Parathyroid adenoma (tissue), 2 donors: ENCODE results near the gene TBC1D5.

Source experiments
- H2AFZ ChIP-seq: fragments of 300-600 bp; sonication (generic); one replicate; pipeline ENCODE4 v1.7.0; 2017; ENCODE audit warnings: antibody characterized with exemption, mild to moderate bottlenecking
- H3K27ac ChIP-seq: fragments of 300-600 bp; sonication (generic); one replicate; pipeline ENCODE4 v1.7.0; 2017
- H3K27me3 ChIP-seq: fragments of 300-600 bp; sonication (generic); one replicate; pipeline ENCODE4 v1.7.0; 2017; ENCODE audit warnings: low read length; ENCODE audit not compliant: control insufficient read depth, insufficient read depth
- H3K36me3 ChIP-seq: fragments of 300-600 bp; sonication (generic); one replicate; pipeline ENCODE4 v1.7.0; 2017; ENCODE audit warnings: low read length; ENCODE audit not compliant: control insufficient read depth, insufficient read depth
- H3K4me1 ChIP-seq: fragments of 300-600 bp; sonication (generic); one replicate; pipeline ENCODE4 v1.7.0; 2017; ENCODE audit warnings: control low read depth
- H3K4me2 ChIP-seq: fragments of 300-600 bp; sonication (generic); one replicate; pipeline ENCODE4 v1.7.0; 2017; ENCODE audit warnings: low read length
- H3K4me3 ChIP-seq: fragments of 300-600 bp; sonication (generic); one replicate; pipeline ENCODE4 v1.7.0; 2017; ENCODE audit warnings: low read depth, low read length
- H3K79me2 ChIP-seq: fragments of 300-600 bp; sonication (generic); one replicate; pipeline ENCODE4 v1.7.0; 2017; ENCODE audit warnings: control low read depth
- H3K9ac ChIP-seq: fragments of 300-600 bp; sonication (generic); one replicate; pipeline ENCODE4 v1.7.0; 2017; ENCODE audit warnings: mild to moderate bottlenecking
- H3K9me3 ChIP-seq: fragments of 300-600 bp; sonication (generic); one replicate; pipeline ENCODE4 v1.7.0; 2017; ENCODE audit warnings: low read length; ENCODE audit not compliant: control insufficient read depth
- TF ChIP-seq, protein P1 (sequence below): fragments of 300-600 bp; sonication (generic); IDR thresholded peaks from one replicate; pipeline ENCODE4 v1.7.0; 2017; ENCODE audit warnings: antibody characterized with exemption, mild to moderate bottlenecking
- donor health status: primary hyperparathyroidism.

The TBC1D5 gene

DNA sequence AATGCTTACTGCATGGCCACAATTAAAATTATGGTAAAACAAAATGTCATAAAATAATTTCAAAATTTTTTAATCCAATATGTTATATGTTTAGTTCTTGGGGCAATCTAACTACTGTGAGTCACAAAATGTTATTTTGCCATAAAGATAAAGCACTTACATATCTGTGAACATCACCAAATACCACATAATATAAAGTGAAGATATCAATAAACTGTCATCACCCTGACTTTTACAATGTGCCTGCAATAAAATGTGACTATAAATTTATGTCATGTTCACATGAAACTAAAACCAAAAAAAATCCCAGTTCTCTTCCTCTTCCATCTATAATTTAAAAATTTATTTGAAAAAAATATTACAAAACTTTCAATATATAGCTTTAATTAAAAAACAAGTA lies 191.8 kb downstream of the TBC1D5 start:
- H3K4me3 ChIP-seq: no peak overlapping the region
- H3K4me2 ChIP-seq: no peak overlapping the region
- no peak overlapping the region for H3K27ac ChIP-seq
- TF ChIP-seq, protein P1, sequence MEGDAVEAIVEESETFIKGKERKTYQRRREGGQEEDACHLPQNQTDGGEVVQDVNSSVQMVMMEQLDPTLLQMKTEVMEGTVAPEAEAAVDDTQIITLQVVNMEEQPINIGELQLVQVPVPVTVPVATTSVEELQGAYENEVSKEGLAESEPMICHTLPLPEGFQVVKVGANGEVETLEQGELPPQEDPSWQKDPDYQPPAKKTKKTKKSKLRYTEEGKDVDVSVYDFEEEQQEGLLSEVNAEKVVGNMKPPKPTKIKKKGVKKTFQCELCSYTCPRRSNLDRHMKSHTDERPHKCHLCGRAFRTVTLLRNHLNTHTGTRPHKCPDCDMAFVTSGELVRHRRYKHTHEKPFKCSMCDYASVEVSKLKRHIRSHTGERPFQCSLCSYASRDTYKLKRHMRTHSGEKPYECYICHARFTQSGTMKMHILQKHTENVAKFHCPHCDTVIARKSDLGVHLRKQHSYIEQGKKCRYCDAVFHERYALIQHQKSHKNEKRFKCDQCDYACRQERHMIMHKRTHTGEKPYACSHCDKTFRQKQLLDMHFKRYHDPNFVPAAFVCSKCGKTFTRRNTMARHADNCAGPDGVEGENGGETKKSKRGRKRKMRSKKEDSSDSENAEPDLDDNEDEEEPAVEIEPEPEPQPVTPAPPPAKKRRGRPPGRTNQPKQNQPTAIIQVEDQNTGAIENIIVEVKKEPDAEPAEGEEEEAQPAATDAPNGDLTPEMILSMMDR: no peak
- peaks cover 5% of the 10 kb centered on the region for H3K4me1 ChIP-seq
- H2AFZ ChIP-seq: no peak overlapping the region
- H3K9ac ChIP-seq: no peak overlapping the region
- H3K27me3 ChIP-seq: no peaks in the 10 kb centered on the region
- no peaks in the 10 kb centered on the region for H3K79me2 ChIP-seq
- no peaks in the 10 kb centered on the region for H3K36me3 ChIP-seq
- H3K9me3 ChIP-seq: no peaks in the 10 kb centered on the region

DNA sequence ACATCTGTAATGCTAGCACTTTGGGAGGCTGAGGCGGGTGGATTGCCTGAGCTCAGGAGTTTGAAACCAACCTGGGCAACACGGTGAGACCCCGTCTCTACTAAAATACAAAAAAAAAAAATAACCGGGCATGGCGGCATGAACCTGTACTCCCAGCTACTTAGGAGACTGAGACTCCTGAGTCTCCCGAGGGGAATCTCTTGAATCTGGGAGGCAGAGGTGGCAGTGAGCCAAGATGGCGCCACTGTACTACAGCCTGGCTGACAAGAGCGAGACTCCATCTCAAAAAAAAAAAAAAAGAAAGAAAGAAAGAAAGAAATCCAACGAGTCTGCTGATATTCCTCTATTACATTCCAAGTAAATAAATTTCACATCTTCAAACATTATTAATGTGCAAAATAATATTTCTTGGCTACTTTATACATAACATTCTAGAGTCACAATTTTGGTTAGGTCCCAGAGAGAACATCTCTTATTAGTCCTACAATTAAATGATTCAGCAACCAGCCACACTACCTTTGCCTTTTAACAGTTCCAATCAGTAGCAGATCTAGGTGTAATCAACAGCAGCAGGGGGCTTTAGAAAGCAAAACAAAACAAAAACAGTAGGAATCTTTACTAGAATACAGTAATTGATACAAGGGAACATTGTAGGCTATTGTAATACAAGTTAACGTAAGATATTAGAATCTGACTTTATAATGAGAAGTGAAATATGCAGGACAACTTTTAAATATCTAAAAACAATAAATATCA lies 195.8 kb downstream of the TBC1D5 start:
- no peak overlapping the region for H2AFZ ChIP-seq
- H3K4me2 ChIP-seq: no peak overlapping the region
- TF ChIP-seq, protein P1: no peak
- H3K27ac ChIP-seq: no peak overlapping the region
- no peaks in the 10 kb centered on the region for H3K9me3 ChIP-seq
- no peaks in the 10 kb centered on the region for H3K27me3 ChIP-seq
- no peaks in the 10 kb centered on the region for H3K36me3 ChIP-seq
- no peak overlapping the region for H3K4me3 ChIP-seq
- no peaks in the 10 kb centered on the region for H3K4me1 ChIP-seq
- no peak overlapping the region for H3K9ac ChIP-seq
- H3K79me2 ChIP-seq: no peaks in the 10 kb centered on the region

DNA sequence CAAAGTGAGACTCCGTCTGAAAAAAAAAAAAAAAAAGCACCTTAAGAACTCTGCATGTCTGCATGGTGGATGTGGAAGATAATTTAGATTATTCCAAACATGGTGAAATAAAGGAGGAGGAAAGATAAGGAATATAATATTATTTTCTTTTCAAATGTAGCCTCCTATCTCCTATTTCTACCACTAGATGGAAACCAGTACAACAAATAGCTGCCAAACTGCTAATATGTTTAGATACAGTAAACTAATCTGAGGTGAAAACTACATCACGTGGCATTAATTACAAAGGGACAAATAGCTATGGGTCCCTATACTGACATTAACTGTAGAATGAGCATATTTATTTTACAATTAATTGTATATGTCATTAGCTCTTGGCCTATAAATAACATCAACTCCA lies 197.8 kb downstream of the TBC1D5 start:
- Histone ChIP-seq H3K4me1 (no peaks in the 10 kb centered on the region), H3K4me2 (no peak overlapping the region), H2AFZ (no peak overlapping the region), H3K79me2 (no peaks in the 10 kb centered on the region), H3K27ac (no peak overlapping the region), H3K9me3 (no peaks in the 10 kb centered on the region), H3K27me3 (no peaks in the 10 kb centered on the region), H3K4me3 (no peak overlapping the region), H3K36me3 (no peaks in the 10 kb centered on the region), H3K9ac (no peak overlapping the region)
- TF ChIP-seq, protein P1: no peak

DNA sequence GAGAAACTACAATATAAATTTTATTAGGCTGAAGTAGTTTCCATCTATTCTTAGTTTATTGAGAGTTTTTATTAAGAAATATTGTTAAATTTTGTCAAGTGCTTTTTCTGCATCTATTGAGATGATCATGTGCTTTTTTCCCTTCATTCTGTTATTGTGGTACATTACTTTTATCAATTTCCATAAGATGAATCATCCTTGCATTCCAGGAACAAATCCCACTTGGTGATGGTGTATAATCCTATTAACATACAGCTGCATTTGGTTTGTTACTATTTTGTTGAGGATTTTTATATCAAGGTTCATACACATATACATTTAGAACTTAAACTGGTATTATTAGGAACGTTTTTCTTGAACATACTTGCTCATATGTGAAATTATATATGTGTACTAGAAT lies 199.8 kb downstream of the TBC1D5 start:
- no peaks in the 10 kb centered on the region for H3K36me3 ChIP-seq
- no peaks in the 10 kb centered on the region for H3K4me1 ChIP-seq
- no peak overlapping the region for H3K27ac ChIP-seq
- no peak overlapping the region for H3K4me2 ChIP-seq
- H3K27me3 ChIP-seq: no peaks in the 10 kb centered on the region
- TF ChIP-seq, protein P1: no peak
- H2AFZ ChIP-seq: no peak overlapping the region
- no peak overlapping the region for H3K9ac ChIP-seq
- no peaks in the 10 kb centered on the region for H3K79me2 ChIP-seq
- no peaks in the 10 kb centered on the region for H3K9me3 ChIP-seq
- H3K4me3 ChIP-seq: no peak overlapping the region

DNA sequence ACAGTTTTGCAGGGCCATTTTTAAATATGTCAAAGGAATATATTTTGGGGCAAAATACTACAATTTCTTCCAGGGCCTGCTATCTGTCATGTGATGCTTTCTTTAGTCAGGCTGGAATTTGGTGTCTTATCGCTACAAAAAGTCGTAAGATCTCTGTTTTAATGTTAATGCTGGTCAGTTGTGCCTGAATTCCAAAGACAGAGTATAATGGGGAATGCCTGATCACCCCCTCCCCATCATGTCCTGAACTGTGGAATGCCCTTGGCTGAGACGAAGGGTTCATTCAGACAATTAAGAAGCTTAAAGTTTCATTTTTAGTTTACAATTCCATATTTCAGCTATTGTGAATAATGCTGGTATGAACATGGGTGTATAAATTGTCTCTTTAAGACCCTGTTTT lies 203.0 kb downstream of the TBC1D5 start:
- H2AFZ ChIP-seq: no peak overlapping the region
- H3K4me2 ChIP-seq: no peak overlapping the region
- H3K27ac ChIP-seq: no peak overlapping the region
- H3K9me3 ChIP-seq: no peaks in the 10 kb centered on the region
- H3K79me2 ChIP-seq: no peaks in the 10 kb centered on the region
- no peaks in the 10 kb centered on the region for H3K27me3 ChIP-seq
- TF ChIP-seq, protein P1: no peak
- H3K4me3 ChIP-seq: no peak overlapping the region
- H3K36me3 ChIP-seq: no peaks in the 10 kb centered on the region
- H3K9ac ChIP-seq: no peak overlapping the region
- no peaks in the 10 kb centered on the region for H3K4me1 ChIP-seq
